ENCODE measurements around the gene BANF1.

BANF1 gene

GRCh38 chr11:66001942-66002647 is at the start of gene BANF1, which contains the start of gene EIF1AD:
Gene BANF1 (plus strand): TSS chr11:66002503. CDS start chr11:66003251, 748 bp downstream.
Gene EIF1AD (minus strand): TSS chr11:66002157. CDS start chr11:66000389, 1,768 bp downstream.
- FAIRE-seq (peak; percentile 97), DNase-seq (ENCODE audit: insufficient read length, low spot score) (peak; percentile 98)

GRCh38 chr11:65953471-65953870 is 48.8 kb upstream of the BANF1 start:
- no peak for DNase-seq (ENCODE audit: insufficient read length, low spot score)
- no peak for FAIRE-seq

- DNase-seq (ENCODE audit: insufficient read length, low spot score): no peak
- FAIRE-seq: no peak
Observed at GRCh38 chr11:65954771-65955170, 47.5 kb upstream of the BANF1 start.

GRCh38 chr11:65958291-65958690 is 44.0 kb upstream of the BANF1 start:
- FAIRE-seq: no peak

GRCh38 chr11:65958774-65959420 is 43.4 kb upstream of the BANF1 start:
- FAIRE-seq: no peak
- DNase-seq (ENCODE audit: insufficient read length, low spot score): no peak

More at GRCh38 chr11:65958291-65958690, 44.0 kb upstream of the BANF1 start:
- no peak for DNase-seq (ENCODE audit: insufficient read length, low spot score)

GRCh38 chr11:65960824-65961266 is 41.5 kb upstream of the BANF1 start:
- FAIRE-seq (no peak), DNase-seq (ENCODE audit: insufficient read length, low spot score) (no peak)

- DNase-seq (ENCODE audit: insufficient read length, low spot score) (peak; percentile 100), FAIRE-seq (peak; percentile 99)
Observed at GRCh38 chr11:65961267-65962140, 40.8 kb upstream of the BANF1 start, which contains the start of gene SART1. Gene SART1 (plus strand): TSS chr11:65961734. CDS start chr11:65961781, 47 bp downstream.

GRCh38 chr11:65962141-65962564 is 40.1 kb upstream of the BANF1 start:
- FAIRE-seq (no peak), DNase-seq (ENCODE audit: insufficient read length, low spot score) (no peak)

GRCh38 chr11:65964906-65965305 is 37.4 kb upstream of the BANF1 start:
- FAIRE-seq (no peak), DNase-seq (ENCODE audit: insufficient read length, low spot score) (no peak)

- DNase-seq (ENCODE audit: insufficient read length, low spot score) (no peak), FAIRE-seq (peak; percentile 64)
Observed at GRCh38 chr11:65965986-65966762, 36.1 kb upstream of the BANF1 start.

GRCh38 chr11:65967329-65967934 is 34.9 kb upstream of the BANF1 start:
- peak; percentile 52 for FAIRE-seq
- no peak for DNase-seq (ENCODE audit: insufficient read length, low spot score)

GRCh38 chr11:65968600-65969482 is 33.5 kb upstream of the BANF1 start:
- peak; percentile 63 for FAIRE-seq
- no peak for DNase-seq (ENCODE audit: insufficient read length, low spot score)

- no peak for DNase-seq (ENCODE audit: insufficient read length, low spot score)
Observed at GRCh38 chr11:65972116-65972515, 30.2 kb upstream of the BANF1 start.

GRCh38 chr11:65973439-65974110 is 28.7 kb upstream of the BANF1 start:
- FAIRE-seq (peak; percentile 90), DNase-seq (ENCODE audit: insufficient read length, low spot score) (no peak)

More at GRCh38 chr11:65972116-65972515, 30.2 kb upstream of the BANF1 start:
- no peak for FAIRE-seq

GRCh38 chr11:65975771-65976170 is 26.5 kb upstream of the BANF1 start:
- DNase-seq (ENCODE audit: insufficient read length, low spot score) (no peak), FAIRE-seq (no peak)

GRCh38 chr11:65976216-65977176 is 25.8 kb upstream of the BANF1 start:
- FAIRE-seq (peak; percentile 46), DNase-seq (ENCODE audit: insufficient read length, low spot score) (no peak)
